Measurements from ENCODE around the gene RNASET2. TPM values are rescaled to one million over a fixed set of nuclear protein-coding genes. Genes with fewer than 3 reads are reported as not detected.

Gene RNASET2
- total RNA-seq, 1 donor = 16.8 TPM

DNA sequence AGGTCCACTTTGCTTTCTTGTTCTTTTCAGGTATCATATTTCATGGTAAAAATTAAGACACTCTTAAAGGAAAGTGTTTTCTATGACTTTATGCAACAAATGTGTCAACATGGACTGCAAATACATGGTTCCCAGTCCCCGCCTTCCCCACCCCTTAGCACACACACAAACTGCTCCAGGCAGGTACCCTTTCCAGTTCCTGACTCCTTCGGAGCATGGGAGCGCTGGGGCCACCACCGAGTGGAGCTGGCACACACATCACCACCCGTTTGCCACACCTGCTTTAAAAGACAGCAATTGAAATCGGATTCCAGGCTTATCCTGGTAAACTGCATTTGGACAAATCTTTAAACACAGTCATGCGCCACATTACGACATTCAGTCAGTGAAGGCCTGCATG, 22.2 kb downstream of the RNASET2 start:
- TF ChIP-seq, protein P1, sequence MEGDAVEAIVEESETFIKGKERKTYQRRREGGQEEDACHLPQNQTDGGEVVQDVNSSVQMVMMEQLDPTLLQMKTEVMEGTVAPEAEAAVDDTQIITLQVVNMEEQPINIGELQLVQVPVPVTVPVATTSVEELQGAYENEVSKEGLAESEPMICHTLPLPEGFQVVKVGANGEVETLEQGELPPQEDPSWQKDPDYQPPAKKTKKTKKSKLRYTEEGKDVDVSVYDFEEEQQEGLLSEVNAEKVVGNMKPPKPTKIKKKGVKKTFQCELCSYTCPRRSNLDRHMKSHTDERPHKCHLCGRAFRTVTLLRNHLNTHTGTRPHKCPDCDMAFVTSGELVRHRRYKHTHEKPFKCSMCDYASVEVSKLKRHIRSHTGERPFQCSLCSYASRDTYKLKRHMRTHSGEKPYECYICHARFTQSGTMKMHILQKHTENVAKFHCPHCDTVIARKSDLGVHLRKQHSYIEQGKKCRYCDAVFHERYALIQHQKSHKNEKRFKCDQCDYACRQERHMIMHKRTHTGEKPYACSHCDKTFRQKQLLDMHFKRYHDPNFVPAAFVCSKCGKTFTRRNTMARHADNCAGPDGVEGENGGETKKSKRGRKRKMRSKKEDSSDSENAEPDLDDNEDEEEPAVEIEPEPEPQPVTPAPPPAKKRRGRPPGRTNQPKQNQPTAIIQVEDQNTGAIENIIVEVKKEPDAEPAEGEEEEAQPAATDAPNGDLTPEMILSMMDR (IDR thresholded peaks at IDR 0.05; ENCODE audit: insufficient read depth, low read length) = no peak
- H3K4me3 ChIP-seq (ENCODE audit: low read depth, low read length) = no peak overlapping the region
- DNase-seq (ENCODE audit: low read depth) = no peak

DNA sequence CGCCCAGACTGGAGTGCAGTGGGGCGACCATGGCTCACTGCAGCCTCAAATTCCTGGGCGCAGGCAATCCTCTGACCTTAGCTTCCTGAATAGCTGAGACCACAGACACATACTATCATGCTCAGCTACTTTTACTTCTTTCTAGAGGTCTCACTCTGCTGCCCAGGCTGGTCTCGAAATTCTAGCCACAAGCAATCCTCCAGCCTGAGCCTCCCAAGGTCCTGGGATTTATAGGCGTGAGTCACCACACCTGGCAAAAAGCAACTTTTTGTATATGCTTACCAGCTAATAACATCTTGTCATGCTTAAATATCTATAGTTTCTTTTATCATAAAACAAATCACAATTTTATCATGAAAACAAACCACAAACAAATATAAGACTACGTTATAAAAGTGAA, 23.0 kb downstream of the RNASET2 start:
- no peak overlapping the region for H3K4me3 ChIP-seq (ENCODE audit: low read depth, low read length)
- TF ChIP-seq, protein P1 (IDR thresholded peaks at IDR 0.05; ENCODE audit: insufficient read depth, low read length) = no peak
- DNase-seq (ENCODE audit: low read depth) = no peak

DNA sequence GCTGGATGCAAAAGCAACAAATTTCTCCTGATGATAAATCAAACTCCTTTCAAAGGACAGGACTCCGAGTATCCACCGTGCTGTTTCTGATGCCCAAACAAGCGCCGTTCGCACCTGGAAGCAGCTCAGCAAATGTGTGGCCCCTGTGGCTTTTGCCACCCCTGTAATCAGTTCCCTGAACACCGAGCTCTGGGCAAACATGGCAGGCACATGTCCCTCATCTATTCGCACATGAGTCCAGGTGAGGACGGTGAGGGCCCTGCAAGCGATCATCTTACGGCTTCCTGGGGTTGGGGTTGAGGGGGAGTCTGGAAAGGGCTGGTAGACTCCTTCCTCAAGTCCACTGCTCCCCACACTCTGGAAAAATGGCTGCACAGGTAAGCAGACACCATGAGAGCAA, 23.7 kb downstream of the RNASET2 start:
- H3K4me3 ChIP-seq (ENCODE audit: low read depth, low read length) = no peak overlapping the region
- TF ChIP-seq, protein P1 (IDR thresholded peaks at IDR 0.05; ENCODE audit: insufficient read depth, low read length) = no peak
- no peak for DNase-seq (ENCODE audit: low read depth)

DNA sequence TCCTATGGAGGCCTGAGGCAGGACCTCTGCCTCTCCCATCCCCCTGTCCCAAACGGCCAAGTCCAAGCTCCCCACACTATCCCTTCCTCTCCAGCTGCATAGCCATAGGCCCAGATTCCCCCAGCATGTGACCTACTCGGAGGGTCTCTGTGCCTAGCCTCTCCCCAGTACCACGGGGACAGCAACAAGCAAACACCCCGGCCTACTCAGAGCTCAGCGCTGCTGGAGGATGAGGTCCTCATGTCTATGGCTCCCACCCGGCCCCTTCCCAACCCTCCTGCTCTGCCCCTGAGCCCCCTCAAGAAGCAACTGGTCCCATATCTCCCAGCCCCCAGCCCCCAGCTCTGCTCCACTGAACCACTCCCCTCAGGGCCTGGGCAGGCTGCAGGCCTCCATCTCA, 24.2 kb downstream of the RNASET2 start:
- no peak overlapping the region for H3K4me3 ChIP-seq (ENCODE audit: low read depth, low read length)
- no peak for DNase-seq (ENCODE audit: low read depth)
- TF ChIP-seq, protein P1 (IDR thresholded peaks at IDR 0.05; ENCODE audit: insufficient read depth, low read length) = no peak

DNA sequence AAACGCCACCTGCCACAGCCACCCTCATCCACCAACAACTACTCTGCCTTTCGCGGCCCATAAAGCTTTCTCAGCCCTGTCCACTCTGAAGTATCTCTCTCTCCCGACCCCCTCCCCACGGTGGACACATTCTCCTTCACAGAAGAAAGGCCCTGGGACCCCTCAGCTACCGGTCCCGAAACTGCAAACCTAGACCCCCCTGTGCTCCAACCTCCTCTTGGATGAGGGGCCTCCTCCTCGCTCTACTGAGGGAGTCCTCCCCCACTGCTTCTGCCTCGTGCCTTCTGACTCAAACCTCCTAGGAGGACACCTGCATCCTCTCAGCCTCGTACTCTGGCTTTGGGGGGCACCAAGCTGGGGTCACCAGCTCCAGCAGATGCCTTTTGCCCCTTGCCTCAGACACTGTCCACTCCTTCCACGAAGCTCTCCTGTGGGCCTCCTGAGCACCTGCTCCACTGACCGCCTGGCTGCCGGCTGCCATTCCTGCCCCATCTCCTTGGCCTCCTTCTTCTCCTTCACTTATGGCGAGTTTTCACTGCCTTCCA, 24.9 kb downstream of the RNASET2 start:
- DNase-seq (ENCODE audit: low read depth) = no peak
- H3K4me3 ChIP-seq (ENCODE audit: low read depth, low read length) = no peak overlapping the region
- TF ChIP-seq, protein P1 (IDR thresholded peaks at IDR 0.05; ENCODE audit: insufficient read depth, low read length) = no peak

DNA sequence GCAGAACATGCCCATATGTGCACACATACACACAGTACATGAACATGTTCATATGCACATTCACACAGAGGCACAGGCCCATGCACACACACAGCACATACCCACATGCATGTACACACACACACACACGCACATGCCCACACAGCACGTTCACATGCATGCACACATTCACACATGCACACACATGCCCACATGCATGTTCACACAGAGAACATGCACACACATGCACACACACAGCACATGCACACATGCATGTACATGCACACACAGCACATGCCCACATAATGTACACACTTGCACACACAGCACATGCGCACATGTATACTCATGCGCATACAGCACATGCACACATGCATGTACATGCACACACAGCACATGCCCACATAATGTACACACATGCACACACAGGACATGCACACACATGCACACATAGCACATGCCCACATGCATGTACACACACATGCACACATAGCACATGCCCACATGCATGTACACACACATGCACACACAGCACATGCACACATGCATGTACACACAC, 25.9 kb downstream of the RNASET2 start:
- TF ChIP-seq, protein P1 (IDR thresholded peaks at IDR 0.05; ENCODE audit: insufficient read depth, low read length) = no peak
- no peak overlapping the region for H3K4me3 ChIP-seq (ENCODE audit: low read depth, low read length)

More for the DNA sequence above, 25.9 kb downstream of the RNASET2 start:
- DNase-seq (ENCODE audit: low read depth) = no peak
